Inflammatory macrophage treated with lipopolysaccharide for 4 hours (primary cell): Measurements from ENCODE around the gene DCUN1D3.
"Not testable (repeated sequence)": the region's sequence is repeated elsewhere in the genome, so short reads cannot be mapped to it uniquely, and the experiment has no call there.

ENCODE experiments used
- DNase-seq: peaks from one replicate; pipeline ENCODE4 v3.0.0-alpha.2; 2020

DCUN1D3 gene

DNA sequence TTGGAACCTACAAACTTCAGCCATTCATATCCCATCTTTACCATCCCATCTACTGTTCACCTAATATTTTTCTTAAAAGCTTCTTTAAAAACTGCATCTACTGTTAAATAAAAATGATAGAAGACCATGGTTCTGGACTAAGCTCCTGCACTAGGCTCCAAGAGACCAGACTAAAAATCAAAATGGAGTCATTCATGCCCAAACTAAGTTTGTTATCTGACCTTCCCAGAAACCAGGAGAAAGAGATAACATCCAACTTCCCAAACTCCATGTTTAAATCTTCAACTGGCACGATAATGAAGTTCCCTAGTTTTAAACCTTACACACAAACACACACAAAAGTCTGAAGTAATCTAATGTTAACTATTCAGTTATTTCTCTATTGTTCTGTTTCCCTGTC lies 13.8 kb downstream of the DCUN1D3 start:
- DNase-seq: no peak

- peak; percentile 67 for DNase-seq
These were observed 16.0 kb downstream of the DCUN1D3 start for GRCh38 chr16:20884240-20884556.

- DNase-seq: no peak
These were observed 16.5 kb downstream of the DCUN1D3 start for GRCh38 chr16:20883554-20884239.

GRCh38 chr16:20881503-20881878 lies 18.7 kb downstream of the DCUN1D3 start:
- peak; percentile 35 for DNase-seq

DNA sequence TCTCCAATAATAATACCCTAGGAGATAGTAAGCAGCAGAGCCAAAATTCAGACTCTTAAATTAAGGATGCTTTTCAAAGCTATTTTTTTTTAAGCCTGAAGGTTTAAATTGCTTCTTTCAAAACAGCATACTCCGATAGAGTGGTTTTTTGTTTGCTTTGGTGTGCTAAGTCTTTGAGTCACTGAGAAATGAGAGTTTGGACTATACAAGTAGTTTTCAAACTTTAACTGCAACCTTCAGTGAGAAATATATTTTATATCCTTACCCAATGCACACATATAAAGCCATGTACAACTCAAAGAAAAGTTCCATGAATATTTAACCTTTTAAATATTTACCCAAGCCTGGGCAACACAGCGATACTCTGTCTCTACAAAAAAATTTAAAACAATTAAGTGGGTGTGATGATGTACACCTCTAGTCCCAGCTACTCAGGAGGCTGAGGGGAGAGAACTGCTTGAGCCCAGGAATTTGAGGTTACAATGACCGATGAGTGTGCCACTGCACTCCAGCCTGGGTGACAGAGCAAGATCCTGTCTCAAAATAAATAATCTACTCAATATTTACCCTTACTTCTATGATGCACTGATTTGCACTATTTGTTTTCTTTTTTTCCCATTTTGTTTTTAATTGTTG lies 19.2 kb downstream of the DCUN1D3 start:
- DNase-seq: no peak

GRCh38 chr16:20879175-20880040 lies 20.8 kb downstream of the DCUN1D3 start:
- DNase-seq: peak; percentile 26

GRCh38 chr16:20878682-20879147 lies 21.4 kb downstream of the DCUN1D3 start:
- DNase-seq: no peak

- DNase-seq: peak; percentile 15
These were observed 24.9 kb downstream of the DCUN1D3 start for GRCh38 chr16:20875355-20875650.

DNA sequence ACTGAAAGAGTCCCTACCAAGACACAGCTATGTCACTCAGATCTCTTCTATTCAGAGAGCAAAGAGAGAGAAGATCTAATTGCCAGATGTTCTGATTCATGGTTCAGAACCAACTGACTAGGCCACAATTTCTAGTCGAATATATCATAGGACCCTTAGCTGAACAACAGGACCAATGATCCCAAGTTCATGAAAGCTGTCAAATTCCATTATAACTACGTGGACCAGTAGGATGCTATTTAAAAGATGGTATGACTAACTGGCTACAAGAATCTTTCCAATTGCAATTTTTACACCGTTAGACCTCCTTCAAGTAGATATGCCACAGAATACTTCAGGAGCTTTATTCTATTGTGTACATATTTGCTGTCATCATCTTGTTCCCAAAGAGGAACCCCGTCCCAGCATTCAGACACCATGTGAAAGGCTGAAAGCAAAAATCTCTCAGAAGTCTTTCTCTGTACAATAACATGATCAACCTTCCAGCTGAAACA lies 26.0 kb downstream of the DCUN1D3 start:
- DNase-seq: peak; percentile 25

- DNase-seq: no peak
These were observed 26.8 kb downstream of the DCUN1D3 start for GRCh38 chr16:20873331-20873730.

GRCh38 chr16:20871941-20872815 lies 28.0 kb downstream of the DCUN1D3 start:
- no peak for DNase-seq

DNA sequence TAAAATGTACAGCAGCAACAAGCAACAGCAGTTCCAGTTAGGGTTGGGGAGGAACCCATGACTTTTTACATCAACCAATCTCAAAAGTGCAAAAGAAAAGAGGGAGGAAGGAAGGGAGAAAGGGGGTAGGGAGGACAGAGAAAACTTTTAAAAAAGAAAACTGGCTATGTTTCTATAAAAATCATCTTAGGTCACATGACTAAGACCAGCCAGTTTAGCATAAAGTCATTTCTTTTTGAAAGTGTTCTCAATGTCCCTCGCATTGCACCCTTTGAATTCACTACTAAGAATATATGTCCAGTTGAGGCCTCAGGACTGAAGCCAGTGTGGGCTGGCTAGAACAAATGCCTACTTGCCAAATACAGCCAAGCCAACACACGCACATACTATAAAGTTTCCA lies 28.9 kb downstream of the DCUN1D3 start:
- no peak for DNase-seq

GRCh38 chr16:20870122-20870820 lies 29.9 kb downstream of the DCUN1D3 start:
- no peak for DNase-seq

DNA sequence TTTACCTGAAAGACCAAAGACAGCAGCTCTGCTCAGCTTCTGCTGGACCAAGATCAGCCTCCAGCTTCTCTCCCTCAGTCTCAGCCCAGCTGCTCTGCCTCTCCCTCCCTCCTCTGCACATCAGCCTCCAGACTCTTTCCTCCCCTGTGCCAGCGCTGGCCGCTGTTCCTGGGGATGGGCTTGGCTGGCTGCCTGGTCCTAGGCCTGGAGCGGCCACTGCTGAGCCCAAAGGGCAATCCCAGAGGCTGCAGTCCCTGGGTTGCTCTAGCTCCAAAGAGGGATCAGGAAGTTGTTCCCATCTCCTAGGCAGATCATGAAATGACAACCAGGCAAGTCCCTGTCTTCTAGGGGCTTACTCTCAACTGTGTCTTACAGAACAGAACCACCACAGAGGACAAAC lies 31.3 kb downstream of the DCUN1D3 start:
- no peak for DNase-seq

- DNase-seq: no peak
These were observed 32.6 kb downstream of the DCUN1D3 start for GRCh38 chr16:20867585-20867984.

- no peak for DNase-seq
These were observed 33.4 kb downstream of the DCUN1D3 start for GRCh38 chr16:20866801-20867200.

DNA sequence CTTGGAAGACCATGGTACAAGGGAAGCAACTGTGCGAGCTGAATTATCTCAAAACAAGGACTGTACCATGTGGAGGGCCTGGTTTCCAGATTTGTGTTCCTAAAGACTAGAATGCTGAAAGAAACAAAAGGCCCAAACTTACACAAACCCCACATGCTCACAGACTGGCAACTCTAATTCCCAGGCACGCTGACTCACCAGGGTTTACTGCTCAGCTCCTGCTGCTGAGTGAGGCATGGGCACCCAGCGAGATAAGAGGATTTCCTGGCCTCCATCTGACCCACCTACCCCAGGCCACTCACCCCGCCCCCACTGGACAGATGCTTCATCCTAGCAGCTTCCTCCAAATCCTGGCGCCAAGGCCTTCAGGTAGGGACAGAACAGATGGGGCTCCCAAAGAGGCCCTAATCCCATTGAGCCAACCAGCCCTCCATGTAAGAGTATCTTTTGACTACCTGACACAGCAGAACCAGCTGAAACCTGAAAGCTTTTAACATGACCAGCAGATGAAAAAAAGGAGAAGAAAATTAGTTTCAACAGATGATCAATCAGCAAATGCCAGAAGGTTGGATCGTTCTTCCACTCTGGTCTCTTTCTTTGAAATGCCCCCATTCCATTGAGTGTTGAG lies 33.9 kb downstream of the DCUN1D3 start:
- peak; percentile 33 for DNase-seq

DNA sequence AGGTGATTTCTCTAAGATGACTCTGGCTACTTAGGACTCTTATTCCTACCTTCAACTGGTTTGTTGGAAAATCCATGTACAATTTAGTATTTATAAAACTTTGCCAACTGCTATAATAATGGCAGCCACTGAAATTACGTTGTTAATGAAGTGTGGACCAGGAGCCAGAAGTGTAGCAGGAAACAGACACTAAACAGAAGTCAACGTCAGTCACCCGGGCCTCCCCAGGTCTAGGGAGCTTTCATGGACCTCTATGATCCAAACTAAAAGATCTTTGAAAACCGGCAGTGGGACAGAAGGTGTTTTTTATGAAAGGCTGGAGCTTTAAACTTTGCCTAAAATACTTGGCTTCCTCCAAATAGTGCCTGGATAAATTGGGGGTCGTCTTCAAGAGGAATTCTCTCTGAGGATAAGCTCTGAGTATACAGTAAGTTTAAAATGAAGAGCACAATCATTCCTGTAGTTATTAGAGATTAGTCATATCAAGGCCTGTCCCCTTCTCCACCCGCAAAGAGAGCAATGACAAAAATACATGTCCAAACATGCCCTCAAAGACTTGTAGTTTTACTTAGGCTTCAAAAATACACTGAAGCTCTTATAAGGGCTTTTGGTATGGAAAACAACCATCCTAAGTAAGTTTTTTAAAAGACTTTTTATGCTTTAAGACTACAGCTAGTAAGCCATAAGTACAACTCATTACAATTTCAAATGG lies 34.6 kb downstream of the DCUN1D3 start:
- no peak for DNase-seq

DNA sequence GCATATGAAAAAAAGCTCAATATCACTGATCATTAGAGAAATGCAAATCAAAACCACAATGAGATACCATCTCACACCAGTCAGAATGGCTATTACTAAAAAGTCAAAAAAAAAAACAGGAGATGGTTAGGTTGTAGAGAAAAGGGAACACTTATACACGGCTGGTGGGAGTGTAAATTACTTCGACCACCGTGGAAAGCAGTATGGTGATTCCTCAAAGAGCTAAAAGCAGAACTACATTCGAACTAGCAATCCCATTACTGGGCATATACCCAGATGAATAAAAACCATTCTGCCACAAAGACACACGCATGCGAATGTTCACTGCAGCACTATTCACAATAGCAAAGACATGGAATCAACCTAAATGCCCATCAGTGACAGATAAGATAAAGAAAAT lies 35.8 kb downstream of the DCUN1D3 start:
- not testable (repeated sequence) for DNase-seq

DNA sequence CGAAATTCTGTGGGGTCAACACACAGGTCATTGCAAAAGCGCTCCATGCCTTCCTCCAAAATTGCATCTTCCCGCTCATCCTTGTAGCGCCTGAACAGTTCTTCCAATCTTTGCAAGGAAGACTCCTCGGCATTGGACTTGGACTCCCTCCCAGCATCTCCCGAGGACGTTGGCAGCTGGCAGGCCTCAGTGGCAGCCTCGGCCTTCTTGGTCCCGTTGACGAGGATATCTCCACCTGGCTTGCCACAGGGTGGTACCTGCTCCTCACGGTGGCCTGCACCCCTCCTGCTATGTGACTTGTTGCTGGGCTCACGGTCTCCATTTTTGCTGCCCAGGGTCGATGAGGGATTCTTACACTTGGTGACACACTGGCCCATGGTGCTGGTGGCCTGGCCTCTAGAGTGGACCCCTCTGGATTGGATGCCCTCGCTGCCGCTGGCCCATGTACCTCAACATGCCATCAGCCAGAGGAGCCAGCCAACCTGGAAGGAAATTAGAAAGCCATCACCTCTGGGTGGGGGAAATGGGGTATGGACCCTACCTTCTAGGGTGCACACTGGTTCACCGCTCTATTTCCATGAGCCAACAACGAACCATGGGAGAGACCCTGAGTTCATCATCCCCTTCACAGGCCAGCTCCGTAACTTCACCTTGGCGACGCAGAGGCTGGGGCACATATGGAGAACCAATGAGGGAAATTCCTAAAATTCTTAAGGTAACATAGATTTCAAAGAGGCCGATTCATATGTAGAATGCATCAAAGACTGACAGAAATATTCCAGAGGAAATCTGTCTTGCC lies 37.8 kb downstream of the DCUN1D3 start:
- no peak for DNase-seq
